GM18520 (cell line): Measurements from ENCODE around the gene GPX1.

Experiments
- ATAC-seq: cut with Tn5 transposase; IDR thresholded peaks from one replicate; pipeline ENCODE4 v1.9.1; 2021; ENCODE audit not compliant: unreplicated experiment

Gene GPX1

GRCh38 chr3:49313896-49314688 lies 44.1 kb downstream of the GPX1 start:
- no peak for ATAC-seq

GRCh38 chr3:49311283-49311682 lies 46.9 kb downstream of the GPX1 start:
- ATAC-seq = no peak

GRCh38 chr3:49310677-49311076 lies 47.5 kb downstream of the GPX1 start:
- no peak for ATAC-seq
